HEK293 (cell line): ENCODE results near the gene TP53I11.

Experiments
- CTCF ChIA-PET: fragments of 350-600 bp; formaldehyde crosslinking; extraction: SDS; loops from one replicate; lab custom pipeline; 2021; ENCODE audit warnings: antibody characterized with exemption; lab: Yijun Ruan, JAX
- POLR2A ChIA-PET: fragments of 300-600 bp; formaldehyde crosslinking; extraction: SDS; loops from one replicate; lab custom pipeline; 2020; ENCODE audit warnings: antibody characterized with exemption, inconsistent platforms; lab: Yijun Ruan, JAX
- H3K27ac ChIP-seq: fragments of 200-500 bp; sonication (Bioruptor generic); 2 replicates; pipeline ENCODE4 v1.5.1; 2014; ENCODE audit warnings: low read depth, low read length, control low read depth, inconsistent platforms; ENCODE audit errors: extremely low read depth
- H3K36me3 ChIP-seq, 2 experiments: fragments of 200-500 bp in 1 of 2; sonication (Bioruptor generic) in 1 of 2; 1 replicate in 1 of 2; 2 replicates in 1 of 2; pipeline ENCODE4 v1.5.1; 2014 to 2017; ENCODE audit warnings: inconsistent platforms in 2 of 2, low read length in 2 of 2; ENCODE audit not compliant: control insufficient read depth in 2 of 2, insufficient read depth in 1 of 2
- H3K4me1 ChIP-seq: fragments of 200-500 bp; sonication (Bioruptor generic); 2 replicates; pipeline ENCODE4 v1.5.1; 2014; ENCODE audit warnings: mild to moderate bottlenecking, low read length, inconsistent platforms; ENCODE audit not compliant: control insufficient read depth, insufficient read depth
- H3K4me3 ChIP-seq: 2 replicates; pipeline ENCODE4 v1.5.1; 2011; ENCODE audit warnings: low read depth, mild to moderate bottlenecking, control low read depth, low read length, moderate library complexity
- H3K9me3 ChIP-seq: fragments of 200-500 bp; sonication (Bioruptor generic); 2 replicates; pipeline ENCODE4 v1.5.1; 2014; ENCODE audit warnings: low read depth, low read length, inconsistent platforms; ENCODE audit not compliant: control insufficient read depth, insufficient read depth
- GLI2 ChIP-seq: fragments of 450-650 bp; formaldehyde crosslinking; IDR thresholded peaks from 2 replicates; pipeline ENCODE4; 2017; ENCODE audit warnings: missing biosample characterization, missing genetic modification characterization, low read depth, borderline replicate concordance
- KLF10 ChIP-seq: fragments of 450-650 bp; IDR thresholded peaks from 2 replicates; pipeline ENCODE4 v1.5.1; 2018; ENCODE audit warnings: missing biosample characterization, mild to moderate bottlenecking, missing genetic modification characterization
- KLF16 ChIP-seq: fragments of 450-650 bp; formaldehyde crosslinking; IDR thresholded peaks from 2 replicates; pipeline ENCODE4 v1.5.1; 2017; ENCODE audit warnings: missing biosample characterization, missing genetic modification characterization
- KLF9 ChIP-seq: fragments of 450-650 bp; formaldehyde crosslinking; IDR thresholded peaks from 2 replicates; pipeline ENCODE4 v1.5.1; 2016; ENCODE audit warnings: missing biosample characterization, missing genetic modification characterization, low read depth
- PRDM10 ChIP-seq: fragments of 450-650 bp; formaldehyde crosslinking; IDR thresholded peaks from 2 replicates; pipeline ENCODE4 v1.5.1; 2016; ENCODE audit warnings: missing biosample characterization, missing genetic modification characterization
- TCF7L2 ChIP-seq: IDR thresholded peaks from 2 replicates; pipeline ENCODE4 v1.6.1; 2011; ENCODE audit warnings: low read depth, mild to moderate bottlenecking, inconsistent platforms, low read length, moderate library complexity, borderline replicate concordance
- TSHZ1 ChIP-seq: fragments of 450-650 bp; formaldehyde crosslinking; IDR thresholded peaks from 2 replicates; pipeline ENCODE4 v1.5.1; 2016; ENCODE audit warnings: missing biosample characterization, missing genetic modification characterization, borderline replicate concordance
- ZFP3 ChIP-seq: fragments of 450-650 bp; formaldehyde crosslinking; IDR thresholded peaks from 2 replicates; pipeline ENCODE4 v1.5.1; 2016; ENCODE audit warnings: low read depth, missing biosample characterization, missing genetic modification characterization
- ZIC2 ChIP-seq: fragments of 450-650 bp; formaldehyde crosslinking; IDR thresholded peaks from 2 replicates; pipeline ENCODE4 v1.5.1; 2016; ENCODE audit warnings: missing biosample characterization, missing genetic modification characterization
- ZNF114 ChIP-seq: fragments of 450-650 bp; formaldehyde crosslinking; IDR thresholded peaks from 2 replicates; pipeline ENCODE4 v1.5.0; 2017; ENCODE audit warnings: missing biosample characterization, missing genetic modification characterization
- ZNF16 ChIP-seq: fragments of 450-650 bp; formaldehyde crosslinking; IDR thresholded peaks from 2 replicates; pipeline ENCODE4 v1.5.1; 2016; ENCODE audit warnings: low read depth, missing biosample characterization, missing genetic modification characterization
- ZNF214 ChIP-seq: fragments of 450-650 bp; formaldehyde crosslinking; IDR thresholded peaks from 2 replicates; pipeline ENCODE4 v1.5.1; 2017; ENCODE audit warnings: missing biosample characterization, mild to moderate bottlenecking, missing genetic modification characterization, borderline replicate concordance
- ZNF416 ChIP-seq: fragments of 450-650 bp; formaldehyde crosslinking; IDR thresholded peaks from 2 replicates; pipeline ENCODE4 v1.5.1; 2016; ENCODE audit warnings: missing biosample characterization, missing genetic modification characterization
- ZNF473 ChIP-seq: fragments of 450-650 bp; formaldehyde crosslinking; IDR thresholded peaks from 2 replicates; pipeline ENCODE4 v1.5.1; 2017; ENCODE audit warnings: missing biosample characterization, missing genetic modification characterization
- ZNF549 ChIP-seq: fragments of 450-650 bp; IDR thresholded peaks from 2 replicates; pipeline ENCODE4 v1.5.1; 2018; ENCODE audit warnings: missing biosample characterization, missing genetic modification characterization, mild to moderate bottlenecking, inconsistent platforms, moderate library complexity
- ZNF629 ChIP-seq: fragments of 450-650 bp; formaldehyde crosslinking; IDR thresholded peaks from 2 replicates; pipeline ENCODE4 v1.5.1; 2017; ENCODE audit warnings: missing biosample characterization, missing genetic modification characterization
- ZNF776 ChIP-seq: fragments of 450-650 bp; formaldehyde crosslinking; IDR thresholded peaks from 2 replicates; pipeline ENCODE4 v1.5.0; 2017; ENCODE audit warnings: missing biosample characterization, missing genetic modification characterization, borderline replicate concordance
- ZSCAN30 ChIP-seq: fragments of 450-650 bp; IDR thresholded peaks from 2 replicates; pipeline ENCODE4 v1.5.1; 2018; ENCODE audit warnings: missing biosample characterization, mild to moderate bottlenecking, missing genetic modification characterization, moderate library complexity
- ZSCAN5A ChIP-seq: fragments of 450-650 bp; formaldehyde crosslinking; IDR thresholded peaks from 2 replicates; pipeline ENCODE4 v1.5.1; 2016; ENCODE audit warnings: missing biosample characterization, missing genetic modification characterization

TP53I11 gene

GRCh38 chr11:44994753-44995152 is 44.1 kb upstream of the TP53I11 start (continued):
- no peak for TF ChIP-seq ZSCAN5A (tag by site-specific recombination)
- no peak for TF ChIP-seq KLF16 (tag by site-specific recombination)
- TF ChIP-seq ZNF416 (tag by site-specific recombination) = no peak
- TF ChIP-seq ZNF776 (tag by site-specific recombination) = no peak
- TF ChIP-seq KLF9 (tag by site-specific recombination) = no peak
- no peak for TF ChIP-seq ZNF629
- no peak for TF ChIP-seq ZNF549 (tag by site-specific recombination)
- no peak for TF ChIP-seq TCF7L2
- no peak for TF ChIP-seq ZNF114 (tag by site-specific recombination)

GRCh38 chr11:44993971-44994704 is 43.5 kb upstream of the TP53I11 start:
- Histone ChIP-seq H3K9me3 (no peaks in the 10 kb centered on the region), H3K36me3 (no peaks in the 10 kb centered on the region), H3K4me3 (no peak overlapping the region), H3K4me1 (no peaks in the 10 kb centered on the region), H3K27ac (no peak overlapping the region)
- CTCF ChIA-PET = interaction anchor here (1.2 kb wide), 1 partner anchor 30 kb away, joined by 3 read pairs; no protein-coding TSS in a partner anchor
- TF ChIP-seq ZNF473 (tag by site-specific recombination) (no peak), ZIC2 (tag by site-specific recombination) (peak; percentile 72)
- POLR2A ChIA-PET = no interaction called here

- H3K9me3 ChIP-seq = no peaks in the 10 kb centered on the region
- H3K36me3 ChIP-seq = no peaks in the 10 kb centered on the region
- POLR2A ChIA-PET = no interaction called here
- H3K4me3 ChIP-seq = no peak overlapping the region
- no peak for TF ChIP-seq PRDM10 (tag by site-specific recombination)
- H3K4me1 ChIP-seq = no peaks in the 10 kb centered on the region
- no peak overlapping the region for H3K27ac ChIP-seq
- CTCF ChIA-PET = no interaction called here
Observed at GRCh38 chr11:44992774-44993173, 42.1 kb upstream of the TP53I11 start.

- Histone ChIP-seq H3K4me1 (no peaks in the 10 kb centered on the region), H3K9me3 (no peaks in the 10 kb centered on the region), H3K4me3 (no peak overlapping the region), H3K36me3 (no peaks in the 10 kb centered on the region), H3K27ac (no peak overlapping the region)
- ChIA-PET POLR2A (no interaction called here), CTCF (no interaction called here)
- TF ChIP-seq TSHZ1 (tag by site-specific recombination) (no peak), ZFP3 (no peak), GLI2 (tag by site-specific recombination) (no peak), ZNF214 (tag by site-specific recombination) (no peak), KLF10 (tag by site-specific recombination) (no peak), ZSCAN30 (tag by site-specific recombination) (no peak), ZNF16 (tag by site-specific recombination) (no peak)
Observed at GRCh38 chr11:44992181-44992582, 41.5 kb upstream of the TP53I11 start.
